H9 (cell line): ENCODE measurements around the gene FBLN1. TPM values are rescaled to one million over a fixed set of nuclear protein-coding genes. Genes with fewer than 3 reads are reported as not detected.

ENCODE experiments used
- DNase-seq: peaks from one replicate; pipeline ENCODE4 v3.0.0-alpha.2; 2017
- H2AFZ ChIP-seq: one replicate; pipeline ENCODE4 v1.6.1; 2013; ENCODE audit warnings: mild to moderate bottlenecking, low read length, control low read depth, moderate library complexity
- H2AK5ac ChIP-seq: 2 replicates; pipeline ENCODE4 v1.6.1; 2013; ENCODE audit warnings: low read length, control low read depth, mixed read lengths; ENCODE audit not compliant: insufficient read length
- H2BK120ac ChIP-seq: one replicate; pipeline ENCODE4 v1.6.1; 2013; ENCODE audit warnings: low read depth, mild to moderate bottlenecking, low read length, control low read depth, inconsistent platforms; ENCODE audit not compliant: poor library complexity, severe bottlenecking
- H2BK12ac ChIP-seq: 2 replicates; pipeline ENCODE4 v1.6.1; 2013; ENCODE audit warnings: low read length, control low read depth, mixed read lengths, low read depth; ENCODE audit not compliant: insufficient read length
- H2BK15ac ChIP-seq: 2 replicates; pipeline ENCODE4 v1.6.1; 2013; ENCODE audit warnings: low read depth, low read length, control low read depth
- H2BK20ac ChIP-seq: one replicate; pipeline ENCODE4 v1.6.1; 2013; ENCODE audit warnings: low read depth, mild to moderate bottlenecking, low read length, control low read depth, inconsistent platforms; ENCODE audit not compliant: poor library complexity, severe bottlenecking
- H2BK5ac ChIP-seq: 2 replicates; pipeline ENCODE4 v1.6.1; 2013; ENCODE audit warnings: low read length, control low read depth, mixed read lengths; ENCODE audit not compliant: insufficient read length
- H3K14ac ChIP-seq: 2 replicates; pipeline ENCODE4 v1.6.1; 2013; ENCODE audit warnings: low read length, control low read depth; ENCODE audit not compliant: insufficient read depth
- H3K18ac ChIP-seq: 2 replicates; pipeline ENCODE4 v1.6.1; 2013; ENCODE audit warnings: low read depth, mild to moderate bottlenecking, mixed read lengths, low read length, control low read depth; ENCODE audit not compliant: insufficient read length
- H3K23ac ChIP-seq: 2 replicates; pipeline ENCODE4 v1.6.1; 2013; ENCODE audit warnings: low read length, control low read depth, mixed read lengths, low read depth; ENCODE audit not compliant: insufficient read length
- H3K23me2 ChIP-seq: 2 replicates; pipeline ENCODE4 v1.6.1; 2013; ENCODE audit warnings: low read depth, mild to moderate bottlenecking, mixed read lengths, low read length, control low read depth; ENCODE audit not compliant: insufficient read length, poor library complexity, severe bottlenecking
- H3K27ac ChIP-seq: 2 replicates; pipeline ENCODE4 v1.5.1; 2013; ENCODE audit warnings: low read length, control low read depth, mixed read lengths, low read depth; ENCODE audit not compliant: insufficient read length
- H3K27me3 ChIP-seq: 2 replicates; pipeline ENCODE4 v1.6.1; 2013; ENCODE audit warnings: low read length, control low read depth, inconsistent platforms; ENCODE audit not compliant: insufficient read depth
- H3K4ac ChIP-seq: 2 replicates; pipeline ENCODE4 v1.6.1; 2013; ENCODE audit warnings: low read depth, mild to moderate bottlenecking, control low read depth, inconsistent platforms, low read length, moderate library complexity
- H3K4me1 ChIP-seq: 2 replicates; pipeline ENCODE4 v1.6.1; 2013; ENCODE audit warnings: low read length, control low read depth, inconsistent platforms; ENCODE audit not compliant: insufficient read depth
- H3K4me2 ChIP-seq: 2 replicates; pipeline ENCODE4 v1.6.1; 2013; ENCODE audit warnings: low read length, control low read depth, mixed read lengths; ENCODE audit not compliant: insufficient read length, insufficient read depth
- H3K56ac ChIP-seq: 2 replicates; pipeline ENCODE4 v1.6.1; 2013; ENCODE audit warnings: low read depth, mild to moderate bottlenecking, mixed read lengths, low read length, control low read depth; ENCODE audit not compliant: insufficient read length
- H3K79me1 ChIP-seq: 2 replicates; pipeline ENCODE4 v1.6.1; 2013; ENCODE audit warnings: low read depth, mild to moderate bottlenecking, moderate library complexity, low read length, control low read depth, inconsistent platforms; ENCODE audit not compliant: insufficient read depth, poor library complexity, severe bottlenecking
- H3K79me2 ChIP-seq: 2 replicates; pipeline ENCODE4 v1.6.1; 2013; ENCODE audit warnings: low read length, control low read depth, inconsistent platforms; ENCODE audit not compliant: insufficient read depth
- H3K9ac ChIP-seq: 2 replicates; pipeline ENCODE4 v1.6.1; 2013; ENCODE audit warnings: low read length, control low read depth, mixed read lengths; ENCODE audit not compliant: insufficient read length; ENCODE audit errors: extremely low read depth
- H3K9me3 ChIP-seq: one replicate; pipeline ENCODE4 v1.6.1; 2013; ENCODE audit warnings: low read depth, low read length, inconsistent platforms; ENCODE audit not compliant: control insufficient read depth
- H3T11ph ChIP-seq: one replicate; pipeline ENCODE4 v1.6.1; 2013; ENCODE audit warnings: mild to moderate bottlenecking, low read length, control low read depth, inconsistent platforms
- H4K20me1 ChIP-seq: one replicate; pipeline ENCODE4 v1.6.1; 2013; ENCODE audit not compliant: control insufficient read depth, insufficient read length, insufficient read depth
- H4K5ac ChIP-seq: 2 replicates; pipeline ENCODE4 v1.6.1; 2013; ENCODE audit warnings: low read depth, mild to moderate bottlenecking, mixed read lengths, low read length, control low read depth; ENCODE audit not compliant: insufficient read length
- H4K8ac ChIP-seq: replicated peaks from 2 replicates; pipeline ENCODE4 v1.6.1; 2013; ENCODE audit warnings: low read length, control low read depth, mixed read lengths, low read depth; ENCODE audit not compliant: insufficient read length
- H4K91ac ChIP-seq: 2 replicates; pipeline ENCODE4 v1.6.1; 2013; ENCODE audit warnings: low read depth, mild to moderate bottlenecking, moderate library complexity, mixed read lengths, low read length, control low read depth; ENCODE audit not compliant: insufficient read length
- H3K27ac Mint-ChIP-seq, 3 experiments: 2 replicates in 2 of 3; 3 replicates in 1 of 3; pipeline ENCODE4 v1.8.0; 2020 to 2021; ENCODE audit warnings: mixed read lengths in 3 of 3, mild to moderate bottlenecking in 1 of 3, moderate library complexity in 1 of 3
- H3K27me3 Mint-ChIP-seq: 2 replicates; pipeline ENCODE4 v1.8.0; 2021; ENCODE audit warnings: low read depth, mild to moderate bottlenecking, moderate library complexity, mixed read lengths
- H3K36me3 Mint-ChIP-seq, 3 experiments: 2 replicates in 2 of 3; 3 replicates in 1 of 3; pipeline ENCODE4 v1.8.0; 2020 to 2021; ENCODE audit warnings: low read depth in 3 of 3, mixed read lengths in 3 of 3; ENCODE audit not compliant: insufficient read depth in 1 of 3
- H3K4me1 Mint-ChIP-seq, 2 experiments: 2 replicates each; pipeline ENCODE4 v1.8.0; 2020; ENCODE audit warnings: mixed read lengths in 2 of 2
- H3K4me3 Mint-ChIP-seq, 2 experiments: 2 replicates in 1 of 2; 3 replicates in 1 of 2; pipeline ENCODE4 v1.8.0; 2020 to 2021; ENCODE audit warnings: mild to moderate bottlenecking in 2 of 2, mixed read lengths in 2 of 2, moderate library complexity in 1 of 2
- H3K9me3 Mint-ChIP-seq, 2 experiments: 2 replicates in 1 of 2; 3 replicates in 1 of 2; pipeline ENCODE4 v1.8.0; 2020; ENCODE audit warnings: mild to moderate bottlenecking in 2 of 2, mixed read lengths in 2 of 2, moderate library complexity in 1 of 2
- CTCF ChIP-seq: fragments of 200-600 bp; sonication (generic); conservative IDR thresholded peaks from 3 replicates; pipeline ENCODE4 v1.8.0; 2021; ENCODE audit warnings: antibody characterized with exemption, mild to moderate bottlenecking
- WGBS: extraction: QIAGEN DNeasy Blood & Tissue Kit; methylation state at CpG from one replicate; pipeline ENCODE4 v1.1.7; 2013; ENCODE audit warnings: missing lambda C conversion rate, low lambda C conversion rate, mixed read lengths; ENCODE audit not compliant: insufficient read length; ENCODE audit errors: extremely low coverage; 5-methylcytosine and 5-hydroxymethylcytosine counted together
- total RNA-seq: library from RNA; stranded (reverse); gene quantifications from 2 replicates; pipeline ENCODE4 v1.2.1, GENCODE V29; 2021

FBLN1 gene
- total RNA-seq, 1 experiment from 2014 or later = 140 TPM

GRCh38 chr22:45582236-45582954, 79.7 kb downstream of the FBLN1 start:
- no peak overlapping the region for H2BK12ac ChIP-seq
- DNase-seq = no peak
- H3K56ac ChIP-seq = no peak overlapping the region
- Mint-ChIP-seq H3K4me1 (peaks cover 0 to 4% of the 10 kb centered on the region in 2 experiments; a peak in 1 of 4 replicates), H3K27ac (peak overlapping the region in 2 of 3 experiments; percentile 62; a peak in 2 of 7 replicates), H3K36me3 (no peaks in the 10 kb centered on the region; a peak in 1 of 7 replicates), H3K4me3 (no peak overlapping the region), H3K27me3 (no peaks in the 10 kb centered on the region), H3K9me3 (no peaks in the 10 kb centered on the region)
- no peak overlapping the region for H2BK5ac ChIP-seq
- H3T11ph ChIP-seq = no peak overlapping the region
- no peak overlapping the region for H4K8ac ChIP-seq
- no peak overlapping the region for H2AK5ac ChIP-seq
- H3K23ac ChIP-seq = no peak overlapping the region
- TF ChIP-seq CTCF = no peak
- no peaks in the 10 kb centered on the region for H3K23me2 ChIP-seq
- H2AFZ ChIP-seq = no peak overlapping the region
- peaks cover 5% of the 10 kb centered on the region; the same call in 1 of the 2 replicates for H3K4me1 ChIP-seq
- no peak overlapping the region for H3K4ac ChIP-seq
- H4K91ac ChIP-seq = no peak overlapping the region
- no CpG with 5 or more reads among the region's 15 CpGs for WGBS
- H3K79me1 ChIP-seq = no peaks in the 10 kb centered on the region
- no peak overlapping the region for H4K5ac ChIP-seq
- H2BK15ac ChIP-seq = no peak overlapping the region
- H3K14ac ChIP-seq = no peak overlapping the region
- H3K9me3 ChIP-seq = no peaks in the 10 kb centered on the region
- no peak overlapping the region for H3K9ac ChIP-seq
- no peak overlapping the region for H3K4me2 ChIP-seq
- no peaks in the 10 kb centered on the region for H3K79me2 ChIP-seq
- H3K18ac ChIP-seq = no peak overlapping the region
- no peaks in the 10 kb centered on the region for H3K27me3 ChIP-seq
- H3K27ac ChIP-seq = no peak overlapping the region
- no peak overlapping the region for H2BK120ac ChIP-seq
- no peak overlapping the region for H2BK20ac ChIP-seq
- no peaks in the 10 kb centered on the region for H4K20me1 ChIP-seq
